Caco-2 (cell line): Measurements from ENCODE around the gene KIF26B. TPM values are rescaled to one million over a fixed set of nuclear protein-coding genes. Genes with fewer than 3 reads are reported as not detected.
"Not testable (repeated sequence)": the region's sequence is repeated elsewhere in the genome, so short reads cannot be mapped to it uniquely, and the experiment has no call there.

Experiments used
- BruUV-seq: library from RNA; stranded (reverse); fragments of 400-500 nt; replicated peaks from 2 replicates; lab custom pipeline; 2021; lab: Mats Ljungman, UMichigan
- CTCF ChIA-PET: fragments of 300-600 bp; sonication (Branson Sonifier 250); formaldehyde crosslinking; loops from one replicate; lab custom pipeline; 2022; ENCODE audit warnings: antibody characterized with exemption; lab: Charles Lee
- POLR2A ChIA-PET: fragments of 300-600 bp; sonication (Branson Sonifier 250); formaldehyde crosslinking; loops from one replicate; lab custom pipeline; 2022; ENCODE audit warnings: antibody characterized with exemption; lab: Charles Lee
- DNase-seq, 2 experiments: peaks; one replicate each; pipeline versions ENCODE4 v3.0.0 to v3.0.0-alpha.2; 2020 to 2022
- H3K27me3 ChIP-seq: replicated peaks from 2 replicates; pipeline ENCODE4 v1.6.0; 2011; ENCODE audit warnings: low read length; ENCODE audit not compliant: control insufficient read depth, insufficient read depth
- H3K36me3 ChIP-seq: 2 replicates; pipeline ENCODE4 v1.5.1; 2011; ENCODE audit warnings: low read length; ENCODE audit not compliant: control insufficient read depth, insufficient read depth
- H3K4me1 ChIP-seq: fragments of 250-450 bp; sonication (Bioruptor Pico); 2 replicates; pipeline ENCODE4 v1.5.1; 2020; ENCODE audit warnings: mild to moderate bottlenecking
- H3K4me3 ChIP-seq: 2 replicates; pipeline ENCODE4 v1.5.1; 2011; ENCODE audit warnings: low read depth, mild to moderate bottlenecking, control low read depth, low read length
- H3K9me3 ChIP-seq: fragments of 250-450 bp; sonication (Bioruptor Pico); 2 replicates; pipeline ENCODE4 v1.5.1; 2020; ENCODE audit warnings: mild to moderate bottlenecking, moderate library complexity
- H3K27ac Mint-ChIP-seq: one replicate; pipeline ENCODE4 v1.8.0; 2022; ENCODE audit warnings: mixed read lengths; ENCODE audit not compliant: unreplicated experiment
- H3K27me3 Mint-ChIP-seq: one replicate; pipeline ENCODE4 v1.8.0; 2022; ENCODE audit warnings: mixed read lengths; ENCODE audit not compliant: insufficient read depth, unreplicated experiment
- H3K36me3 Mint-ChIP-seq: one replicate; pipeline ENCODE4 v1.8.0; 2022; ENCODE audit warnings: mild to moderate bottlenecking, mixed read lengths; ENCODE audit not compliant: insufficient read depth, unreplicated experiment
- H3K4me1 Mint-ChIP-seq: one replicate; pipeline ENCODE4 v1.8.0; 2022; ENCODE audit warnings: low read depth, mixed read lengths; ENCODE audit not compliant: unreplicated experiment
- H3K4me3 Mint-ChIP-seq: one replicate; pipeline ENCODE4 v1.8.0; 2022; ENCODE audit warnings: mild to moderate bottlenecking, moderate library complexity, mixed read lengths; ENCODE audit not compliant: unreplicated experiment
- H3K9me3 Mint-ChIP-seq: one replicate; pipeline ENCODE4 v1.8.0; 2022; ENCODE audit warnings: mixed read lengths; ENCODE audit not compliant: unreplicated experiment
- CTCF ChIP-seq, 2 experiments: fragments of 200-600 bp in 1 of 2; IDR thresholded peaks; 1 replicate in 1 of 2; 2 replicates in 1 of 2; pipeline versions ENCODE4 v1.5.1 to v1.8.0; 2011 to 2022; ENCODE audit warnings: antibody characterized with exemption in 1 of 2, control low read depth in 1 of 2, inconsistent platforms in 1 of 2, low read depth in 1 of 2, low read length in 1 of 2, mild to moderate bottlenecking in 1 of 2, moderate library complexity in 1 of 2; ENCODE audit not compliant: insufficient read depth in 1 of 2, severe bottlenecking in 1 of 2, unreplicated experiment in 1 of 2
- intact Hi-C: fragments of 100-400 bp; cut with micrococcal nuclease; formaldehyde crosslinking; loops from one replicate; pipeline ENCODE4 v1.10.0; 2022; ENCODE audit not compliant: unreplicated experiment
- total RNA-seq: library from RNA; stranded (reverse); gene quantifications from 2 replicates; pipeline ENCODE4 v1.2.3, GENCODE V29; 2022

The KIF26B gene
- total RNA-seq, 1 experiment from 2014 or later, result 4.9 TPM

- POLR2A ChIA-PET, result no interaction called here
- TF ChIP-seq CTCF (IDR thresholded peaks at IDR 0.05; ENCODE audit: insufficient read depth in 1 of 2, low read depth in 1 of 2, low read length in 1 of 2, severe bottlenecking in 1 of 2, unreplicated experiment in 1 of 2), result no peak
- no peaks in the 10 kb centered on the region for H3K4me1 Mint-ChIP-seq
- no peaks in the 10 kb centered on the region for H3K36me3 ChIP-seq
- no peak overlapping the region for H3K27ac Mint-ChIP-seq
- no peaks in the 10 kb centered on the region for H3K4me1 ChIP-seq
- BruUV-seq, result no TSS peak
- peaks cover 4% of the 10 kb centered on the region for H3K36me3 Mint-ChIP-seq
- H3K4me3 Mint-ChIP-seq, result no peak overlapping the region
- DNase-seq, result no peak
- H3K27me3 Mint-ChIP-seq, result no peaks in the 10 kb centered on the region
- H3K4me3 ChIP-seq, result no peak overlapping the region
- H3K9me3 Mint-ChIP-seq, result no peaks in the 10 kb centered on the region
- CTCF ChIA-PET, result no interaction called here
- intact Hi-C loops, result no loop called here
- no peaks in the 10 kb centered on the region for H3K27me3 ChIP-seq
- H3K9me3 ChIP-seq, result no peaks in the 10 kb centered on the region
Measured at GRCh38 chr1:245693941-245694752, 539.4 kb downstream of the KIF26B start.

- Histone ChIP-seq H3K9me3 (no peaks in the 10 kb centered on the region), H3K36me3 (no peaks in the 10 kb centered on the region), H3K27me3 (no peaks in the 10 kb centered on the region), H3K4me1 (no peaks in the 10 kb centered on the region), H3K4me3 (no peak overlapping the region)
- TF ChIP-seq CTCF (IDR thresholded peaks at IDR 0.05; ENCODE audit: insufficient read depth in 1 of 2, low read depth in 1 of 2, low read length in 1 of 2, severe bottlenecking in 1 of 2, unreplicated experiment in 1 of 2), result no peak
- Mint-ChIP-seq H3K27ac (no peak overlapping the region), H3K9me3 (no peaks in the 10 kb centered on the region), H3K36me3 (peaks cover under 1% of the 10 kb centered on the region), H3K27me3 (no peaks in the 10 kb centered on the region), H3K4me3 (no peak overlapping the region), H3K4me1 (no peaks in the 10 kb centered on the region)
- ChIA-PET POLR2A (no interaction called here), CTCF (no interaction called here)
- no peak for DNase-seq
- intact Hi-C loops, result no loop called here
- BruUV-seq, result no TSS peak
Measured at GRCh38 chr1:245694753-245695195, 540.0 kb downstream of the KIF26B start.

GRCh38 chr1:245695211-245695610 lies 540.4 kb downstream of the KIF26B start:
- Histone ChIP-seq H3K9me3 (no peaks in the 10 kb centered on the region), H3K36me3 (no peaks in the 10 kb centered on the region), H3K4me1 (no peaks in the 10 kb centered on the region), H3K4me3 (no peak overlapping the region), H3K27me3 (no peaks in the 10 kb centered on the region)
- no peaks in the 10 kb centered on the region for H3K36me3 Mint-ChIP-seq
- ChIA-PET CTCF (no interaction called here), POLR2A (no interaction called here)
- H3K4me3 Mint-ChIP-seq, result no peak overlapping the region
- no peaks in the 10 kb centered on the region for H3K27me3 Mint-ChIP-seq
- DNase-seq, result no peak
- no peaks in the 10 kb centered on the region for H3K4me1 Mint-ChIP-seq
- BruUV-seq, result no TSS peak
- no peak for TF ChIP-seq CTCF (IDR thresholded peaks at IDR 0.05; ENCODE audit: insufficient read depth in 1 of 2, low read depth in 1 of 2, low read length in 1 of 2, severe bottlenecking in 1 of 2, unreplicated experiment in 1 of 2)
- H3K27ac Mint-ChIP-seq, result no peak overlapping the region
- intact Hi-C loops, result no loop called here
- H3K9me3 Mint-ChIP-seq, result no peaks in the 10 kb centered on the region

GRCh38 chr1:245695701-245696100 lies 540.9 kb downstream of the KIF26B start:
- H3K27me3 Mint-ChIP-seq, H3K4me1 Mint-ChIP-seq, H3K4me3 ChIP-seq, CTCF ChIA-PET, DNase-seq, H3K36me3 ChIP-seq, BruUV-seq, H3K4me3 Mint-ChIP-seq, H3K4me1 ChIP-seq, H3K27ac Mint-ChIP-seq, H3K36me3 Mint-ChIP-seq, H3K9me3 Mint-ChIP-seq, intact Hi-C loops, H3K27me3 ChIP-seq, H3K9me3 ChIP-seq: not testable (repeated sequence)
- POLR2A ChIA-PET, result interaction anchor here (0.6 kb wide), 1 partner anchor 486 kb away, joined by 6 read pairs; no protein-coding TSS in a partner anchor
